ENCODE results near the gene CDK6. TPM values are rescaled to one million over a fixed set of nuclear protein-coding genes. Genes with fewer than 3 reads are reported as not detected.

CDK6 gene
- total and polyA plus RNA-seq, 9 of the 15 experiments (the other 6 are each of a cell fraction or from before 2014, with no cell fraction given) = 7.6 to 109 (median 44.4) TPM

- Histone ChIP-seq H2AFZ (ENCODE audit: low read depth, low read length) (no peak overlapping the region), H3K4me3 (no peak overlapping the region), H3K9me1 (ENCODE audit: control insufficient read depth, insufficient read depth, low read length) (no peaks in the 10 kb centered on the region), H3K9ac (ENCODE audit: insufficient read depth in 1 of 2, low read depth in 2 of 2, low read length in 2 of 2) (no peak overlapping the region), H3K27ac (ENCODE audit: extremely low read depth, low read depth, low read length) (no peak overlapping the region), H3K4me2 (ENCODE audit: insufficient read depth, low read length) (no peak overlapping the region), H3K27me3 (ENCODE audit: control insufficient read depth in 2 of 2, insufficient read depth in 2 of 2, low read length in 2 of 2) (no peaks in the 10 kb centered on the region), H3K79me2 (ENCODE audit: control insufficient read depth, insufficient read depth, low read length) (no peaks in the 10 kb centered on the region), H3K36me3 (ENCODE audit: control insufficient read depth, insufficient read depth, low read length) (no peaks in the 10 kb centered on the region), H3K9me3 (replicated peaks; ENCODE audit: control insufficient read depth, insufficient read depth, low read depth, low read length) (no peaks in the 10 kb centered on the region), H3K4me1 (replicated peaks in 1 of 2; ENCODE audit: control insufficient read depth in 2 of 2, insufficient read depth in 2 of 2, low read length in 2 of 2) (no peaks in the 10 kb centered on the region), H4K20me1 (replicated peaks; ENCODE audit: control insufficient read depth, insufficient read depth, low read length) (no peaks in the 10 kb centered on the region)
- ATAC-seq (no peak), DNase-seq (ENCODE audit: extremely low read depth in 1 of 4, low spot score in 3 of 4) (no peak), FAIRE-seq (no peak)
- intact Hi-C loops (cut with micrococcal nuclease) (no loop called here), in situ Hi-C loops (cut with MboI) (no loop called here)
- WGBS (ENCODE audit: insufficient coverage, low coverage, missing lambda C conversion rate) = 72% methylated on average over 6 of the region's 6 CpGs
- POLR2A ChIA-PET = no interaction called here
- CTCF ChIA-PET (ENCODE audit: low intra/inter-chr PET ratio) = no interaction called here
- no TSS peak for BruUV-seq (replicated peaks)
- no peak for TF ChIP-seq YY1 (IDR thresholded peaks at IDR 0.05; ENCODE audit: borderline replicate concordance in 1 of 3, control insufficient read depth in 1 of 3, extremely low read depth in 1 of 3, insufficient read depth in 3 of 3, insufficient read length in 1 of 3, insufficient replicate concordance in 2 of 3, low read depth in 1 of 3, low read length in 2 of 3)
- no peak for TF ChIP-seq KLF16 (IDR thresholded peaks at IDR 0.05)
- TF ChIP-seq ZNF766 (CRISPR knock-in tag; conservative IDR thresholded peaks at IDR 0.05) = peak; percentile 66; the same call in 1 of the 2 replicates
- 0 out of 2 replicates have a peak, but pooled peaks have one; percentile 26 for TF ChIP-seq BACH1 (tag; IDR thresholded peaks at IDR 0.05)
- 0 out of 2 replicates have a peak, but pooled peaks have one; percentile 51 for TF ChIP-seq ZNF41 (CRISPR knock-in tag; conservative IDR thresholded peaks at IDR 0.05)
- TF ChIP-seq ZNF239 (CRISPR knock-in tag; IDR thresholded peaks at IDR 0.05) = peak; percentile 47; the same call in 1 of the 2 replicates
- TF ChIP-seq ZNF583 (CRISPR knock-in tag; IDR thresholded peaks at IDR 0.05) = peak; percentile 64; the same call in 1 of the 2 replicates
- peak; percentile 64 for TF ChIP-seq DDX20 (tag; IDR thresholded peaks at IDR 0.05; ENCODE audit: low read depth)
- TF ChIP-seq SMAD4 (CRISPR knock-in tag; conservative IDR thresholded peaks at IDR 0.05) = peak; percentile 69
- TF ChIP-seq ZNF592 (IDR thresholded peaks at IDR 0.05) = peak; percentile 92
- peak; percentile 52; the same call in 1 of the 2 replicates for TF ChIP-seq KLF6 (CRISPR knock-in tag; IDR thresholded peaks at IDR 0.05; ENCODE audit: borderline replicate concordance)
- TF ChIP-seq ZNF644 (tag; IDR thresholded peaks at IDR 0.05; ENCODE audit: low read depth) = no peak
- no peak for TF ChIP-seq MEF2A (IDR thresholded peaks at IDR 0.05; ENCODE audit: control insufficient read depth, low read depth, low read length)
- no peak for TF ChIP-seq CREM (IDR thresholded peaks at IDR 0.05; ENCODE audit: low read depth)
- peak; percentile 49; the same call in 1 of the 2 replicates for TF ChIP-seq ZNF668 (CRISPR knock-in tag; IDR thresholded peaks at IDR 0.05)
- peak; percentile 36; the same call in 1 of the 2 replicates for TF ChIP-seq GTF2A2 (tag; IDR thresholded peaks at IDR 0.05)
- TF ChIP-seq ZNF311 (CRISPR knock-in tag; IDR thresholded peaks at IDR 0.05) = peak; percentile 84; the same call in 1 of the 2 replicates
- 0 out of 2 replicates have a peak, but pooled peaks have one; percentile 54 for TF ChIP-seq HDAC8 (tag; IDR thresholded peaks at IDR 0.05)
Measured at GRCh38 chr7:92685136-92686042, 151.0 kb downstream of the CDK6 start.

Data from K562 (cell line).